Prostate gland (tissue), 2 donors: ENCODE data around the gene PAX2.

Source experiments
- POLR2AphosphoS5 ChIP-seq: sonication (generic); formaldehyde crosslinking; IDR thresholded peaks from one replicate; pipeline ENCODE4 v1.6.1; 2017; ENCODE audit warnings: antibody characterized with exemption
- TF ChIP-seq, protein P1 (sequence below), 4 experiments: fragments of 200-600 bp in 2 of 4; fragments of 450-650 bp in 2 of 4; sonication (generic) in 2 of 4; IDR thresholded peaks; 1 replicate in 3 of 4; 2 replicates in 1 of 4; pipeline ENCODE4 v1.5.1; 2016 to 2019; ENCODE audit warnings: antibody characterized with exemption in 4 of 4, mild to moderate bottlenecking in 2 of 4, moderate library complexity in 2 of 4

GRCh38 chr10:100723770-100724530 is 21.4 kb upstream of the PAX2 start:
- TF ChIP-seq, protein P1, sequence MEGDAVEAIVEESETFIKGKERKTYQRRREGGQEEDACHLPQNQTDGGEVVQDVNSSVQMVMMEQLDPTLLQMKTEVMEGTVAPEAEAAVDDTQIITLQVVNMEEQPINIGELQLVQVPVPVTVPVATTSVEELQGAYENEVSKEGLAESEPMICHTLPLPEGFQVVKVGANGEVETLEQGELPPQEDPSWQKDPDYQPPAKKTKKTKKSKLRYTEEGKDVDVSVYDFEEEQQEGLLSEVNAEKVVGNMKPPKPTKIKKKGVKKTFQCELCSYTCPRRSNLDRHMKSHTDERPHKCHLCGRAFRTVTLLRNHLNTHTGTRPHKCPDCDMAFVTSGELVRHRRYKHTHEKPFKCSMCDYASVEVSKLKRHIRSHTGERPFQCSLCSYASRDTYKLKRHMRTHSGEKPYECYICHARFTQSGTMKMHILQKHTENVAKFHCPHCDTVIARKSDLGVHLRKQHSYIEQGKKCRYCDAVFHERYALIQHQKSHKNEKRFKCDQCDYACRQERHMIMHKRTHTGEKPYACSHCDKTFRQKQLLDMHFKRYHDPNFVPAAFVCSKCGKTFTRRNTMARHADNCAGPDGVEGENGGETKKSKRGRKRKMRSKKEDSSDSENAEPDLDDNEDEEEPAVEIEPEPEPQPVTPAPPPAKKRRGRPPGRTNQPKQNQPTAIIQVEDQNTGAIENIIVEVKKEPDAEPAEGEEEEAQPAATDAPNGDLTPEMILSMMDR (IDR thresholded peaks at IDR 0.05), result no peak
- TF ChIP-seq POLR2AphosphoS5, result no peak
